Fibroblast of skin of back (primary cell): ENCODE measurements around the gene MAPRE3.

ENCODE experiments used
- DNase-seq: peaks from one replicate; pipeline ENCODE4 v3.0.0-alpha.2; 2013

Gene MAPRE3

DNA sequence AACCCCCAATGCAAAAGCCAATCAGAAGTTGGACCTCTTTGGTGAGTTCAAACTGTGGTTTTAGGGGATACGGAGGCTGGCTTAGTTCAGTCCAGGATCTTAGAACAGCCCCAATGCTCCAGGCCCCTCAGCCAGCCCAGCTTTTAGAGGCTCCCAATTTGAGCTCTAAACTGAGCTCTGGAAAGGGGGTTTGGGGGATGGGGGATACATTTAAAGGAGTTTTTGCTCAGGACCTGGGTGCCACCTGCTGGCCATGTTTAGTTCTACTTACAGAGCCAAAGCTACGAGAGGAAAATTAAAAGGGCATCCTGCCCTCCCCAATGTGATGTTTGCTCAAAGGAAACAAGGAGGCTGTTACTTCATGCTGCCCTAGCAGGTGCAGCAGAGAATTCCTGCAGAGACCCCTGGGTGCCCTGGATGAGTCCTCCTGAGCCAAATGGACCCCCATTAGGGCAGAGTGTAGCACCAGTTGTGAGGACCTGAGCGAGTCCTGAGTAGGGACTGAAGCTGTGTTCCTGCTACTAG, 46.4 kb downstream of the MAPRE3 start:
- peak; percentile 66 for DNase-seq

GRCh38 chr2:27018142-27018541, 47.7 kb downstream of the MAPRE3 start:
- DNase-seq: no peak

- no peak for DNase-seq
Observed at GRCh38 chr2:27019459-27019858, 49.0 kb downstream of the MAPRE3 start.

- no peak for DNase-seq
Observed at GRCh38 chr2:27019931-27020855, 49.8 kb downstream of the MAPRE3 start.

DNA sequence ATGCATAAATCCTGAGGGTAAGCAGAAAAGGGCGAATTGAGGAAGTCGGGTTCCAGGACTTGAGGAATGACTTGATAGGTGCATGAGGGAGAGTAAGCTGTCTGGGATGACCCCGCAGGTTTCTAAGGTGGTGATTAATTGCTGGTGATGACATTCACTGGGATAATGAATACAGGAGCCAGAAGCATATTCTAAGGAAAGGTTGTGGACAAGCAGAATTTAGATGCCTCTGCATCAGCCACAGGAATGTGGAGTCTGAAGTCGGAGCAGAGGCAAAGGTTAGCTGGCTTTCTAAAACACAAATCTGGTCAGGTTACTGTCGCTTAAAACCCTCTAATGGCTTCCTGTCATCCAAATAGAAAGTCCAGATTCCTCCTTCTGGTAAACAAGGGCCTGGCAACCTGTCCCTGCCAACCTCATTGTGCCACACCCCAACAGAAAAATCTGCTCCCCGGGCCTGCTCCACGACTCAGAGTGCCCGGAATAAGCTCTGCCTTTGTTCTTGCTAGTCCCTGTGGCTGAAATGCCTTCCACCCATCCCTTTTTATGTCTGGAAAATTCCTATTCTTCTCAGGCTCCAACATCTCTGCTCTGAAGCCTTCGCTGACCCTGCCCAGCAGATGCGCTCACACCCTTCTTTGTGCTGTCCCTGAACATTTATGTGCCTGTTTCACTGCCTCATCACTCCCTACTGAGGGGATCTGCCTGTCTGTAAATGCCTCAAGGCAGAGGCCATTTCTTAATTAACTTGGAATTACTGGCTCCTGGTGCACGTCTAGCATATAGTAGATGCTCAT, 51.0 kb downstream of the MAPRE3 start:
- no peak for DNase-seq

DNA sequence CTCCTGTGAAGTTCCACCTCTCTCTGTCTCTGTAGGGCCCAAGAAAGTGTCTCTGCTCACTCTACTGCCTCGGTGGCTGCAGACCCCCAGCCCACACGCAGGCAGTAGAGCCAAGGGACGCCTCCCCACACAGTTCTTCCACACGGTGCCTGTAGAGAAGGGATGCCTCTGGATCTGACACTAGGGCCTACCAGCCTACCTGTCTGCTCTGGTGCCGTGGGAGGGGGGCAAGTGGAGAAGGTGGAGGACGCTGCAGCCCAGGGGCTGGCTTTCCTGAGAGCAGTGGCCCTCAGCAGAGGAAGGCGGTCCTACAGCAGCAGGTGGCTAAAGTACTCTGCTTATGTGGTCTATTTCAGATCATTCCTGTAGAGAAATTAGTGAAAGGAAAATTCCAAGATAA, 53.3 kb downstream of the MAPRE3 start:
- DNase-seq: no peak

DNA sequence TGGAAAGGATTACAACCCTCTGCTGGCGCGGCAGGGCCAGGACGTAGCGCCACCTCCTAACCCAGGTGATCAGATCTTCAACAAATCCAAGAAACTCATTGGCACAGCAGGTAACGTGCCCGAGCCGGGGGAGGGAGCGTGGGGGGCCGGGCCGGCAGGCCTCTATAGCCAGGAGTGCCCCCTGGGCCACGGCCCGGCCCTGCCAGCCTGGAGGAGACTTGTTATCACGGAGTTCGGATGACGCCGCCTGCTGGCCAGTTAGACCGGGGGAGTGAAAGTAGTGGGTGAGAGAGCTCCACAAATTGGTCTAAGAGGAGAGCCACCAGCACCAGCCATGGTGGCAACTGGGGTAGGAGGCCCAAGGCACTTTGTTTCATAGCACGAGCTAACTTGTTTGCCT, 53.8 kb downstream of the MAPRE3 start:
- DNase-seq: no peak

GRCh38 chr2:27024812-27025211, 54.4 kb downstream of the MAPRE3 start:
- DNase-seq: no peak

GRCh38 chr2:27025281-27025800, 54.9 kb downstream of the MAPRE3 start:
- DNase-seq: no peak

- no peak for DNase-seq
Observed at GRCh38 chr2:27025861-27026851, 55.7 kb downstream of the MAPRE3 start.

- no peak for DNase-seq
Observed at GRCh38 chr2:27027211-27027651, 56.8 kb downstream of the MAPRE3 start.

DNA sequence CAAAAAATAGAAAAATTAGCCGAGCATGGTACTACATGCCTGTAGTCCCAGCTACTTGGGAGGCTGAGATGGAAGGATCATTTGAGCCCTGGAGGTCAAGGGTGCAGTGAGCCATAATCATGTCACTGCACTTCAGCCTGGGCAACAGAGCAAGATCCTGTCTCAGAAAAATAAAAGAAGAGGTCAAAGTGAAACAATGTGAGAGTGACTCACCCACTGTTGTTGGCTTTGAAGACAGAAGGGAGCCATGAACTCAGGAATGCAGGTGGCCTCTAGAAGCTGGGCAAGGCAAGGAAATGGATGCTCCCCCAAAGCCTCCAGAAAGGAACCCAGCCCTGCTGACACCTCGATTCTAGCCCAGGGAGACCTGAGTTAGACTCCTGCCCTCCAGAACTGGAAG, 58.6 kb downstream of the MAPRE3 start:
- DNase-seq: no peak

GRCh38 chr2:27032495-27033252, 62.2 kb downstream of the MAPRE3 start, which contains the start of gene TMEM214:
Gene TMEM214, plus strand, starts transcription at chr2:27032965. Its CDS starts 51 bp downstream, at chr2:27033016.
- peak; percentile 88 for DNase-seq

DNA sequence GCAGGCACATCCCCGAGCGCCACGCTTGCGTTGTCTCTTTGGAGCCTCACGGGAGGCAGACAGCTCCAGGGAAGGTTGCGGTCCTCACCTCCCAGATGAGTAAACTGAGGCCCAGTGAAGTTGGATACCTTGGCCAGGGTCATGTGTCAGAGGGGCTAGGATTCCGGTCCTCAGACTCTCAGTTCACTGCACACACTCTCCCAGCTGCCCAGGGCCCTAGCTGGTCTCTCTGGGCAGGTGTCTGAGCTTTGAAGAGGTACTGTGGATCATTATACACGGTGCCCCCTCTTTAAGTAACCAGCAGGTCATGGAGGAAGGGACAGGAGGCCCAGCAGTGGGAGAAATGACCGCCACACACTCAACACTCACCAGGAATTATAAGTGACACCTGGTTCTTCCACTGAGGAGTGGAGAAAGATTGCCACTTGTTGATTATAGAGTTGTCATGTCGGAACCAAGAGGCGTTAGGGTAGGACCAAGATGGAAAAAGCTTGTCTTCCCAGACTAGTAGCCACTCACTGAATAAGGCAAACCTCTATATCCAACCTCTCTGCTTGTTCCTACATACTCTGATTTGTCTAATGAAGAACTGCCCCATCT, 62.9 kb downstream of the MAPRE3 start:
- no peak for DNase-seq

GRCh38 chr2:27038012-27038411, 67.6 kb downstream of the MAPRE3 start:
- DNase-seq: no peak

- no peak for DNase-seq
Observed at GRCh38 chr2:27038631-27039339, 68.3 kb downstream of the MAPRE3 start.

GRCh38 chr2:27039426-27039825, 69.0 kb downstream of the MAPRE3 start:
- no peak for DNase-seq

- no peak for DNase-seq
Observed at GRCh38 chr2:27039871-27040270, 69.4 kb downstream of the MAPRE3 start.

- DNase-seq: no peak
Observed at GRCh38 chr2:27040282-27040681, 69.8 kb downstream of the MAPRE3 start.

DNA sequence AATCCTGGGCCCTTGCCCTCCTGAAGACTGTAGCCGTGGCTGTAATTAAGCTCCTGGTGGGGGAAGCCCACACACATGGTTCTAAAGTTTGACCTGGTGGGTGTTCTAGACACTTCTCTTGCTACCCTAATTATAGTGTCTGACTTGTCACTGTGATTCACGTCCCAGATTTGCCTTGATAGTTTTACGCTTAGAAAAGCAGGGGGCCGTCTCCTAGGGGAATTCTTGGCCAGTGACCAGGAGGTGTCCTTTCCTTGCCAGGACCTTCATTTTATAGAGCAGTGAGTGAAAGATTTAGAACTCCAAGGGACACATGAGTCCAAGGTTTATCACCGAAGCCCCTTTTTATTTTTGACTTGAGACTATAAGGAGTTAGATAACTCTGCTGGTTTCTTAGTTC, 71.3 kb downstream of the MAPRE3 start:
- DNase-seq: peak; percentile 47
